Heart left ventricle (tissue), 16 donors: ENCODE measurements around the gene PLB1. TPM values are rescaled to one million over a fixed set of nuclear protein-coding genes. Genes with fewer than 3 reads are reported as not detected.

Source experiments
- ATAC-seq, 4 donors: fragments of 200-7000 bp; cut with Tn5 transposase; one replicate each; pipeline ENCODE4 v1.9.1; 2020 to 2022; ENCODE audit warnings: moderate library complexity in 4 of 4, mild to moderate bottlenecking in 3 of 4, moderate number of reproducible peaks in 1 of 4
- DNase-seq, 5 donors: peaks; one replicate each; pipeline ENCODE4 v3.0.0-alpha.2; 2020
- H3K27ac ChIP-seq, 12 donors: fragments of 200-600 bp; sonication (generic) in 4 of 12; one replicate each; pipeline versions ENCODE4 v1.5.0 to v1.8.0; 2016 to 2022; ENCODE audit warnings: mild to moderate bottlenecking in 2 of 12
- H3K27me3 ChIP-seq, 9 donors: fragments of 200-600 bp; sonication (generic) in 2 of 9; one replicate each; pipeline versions ENCODE4 v1.5.1 to v1.8.0; 2016 to 2022; ENCODE audit warnings: mild to moderate bottlenecking in 3 of 9
- H3K36me3 ChIP-seq, 9 donors: fragments of 200-600 bp; sonication (generic) in 2 of 9; one replicate each; pipeline versions ENCODE4 v1.5.0 to v1.8.0; 2018 to 2022; ENCODE audit warnings: mild to moderate bottlenecking in 2 of 9
- H3K4me1 ChIP-seq, 12 donors: fragments of 200-600 bp; sonication (generic) in 4 of 12; one replicate each; pipeline versions ENCODE4 v1.5.0 to v1.8.0; 2016 to 2022; ENCODE audit warnings: mild to moderate bottlenecking in 3 of 12
- H3K4me3 ChIP-seq, 12 donors: fragments of 200-600 bp; sonication (generic) in 4 of 12; one replicate each; pipeline versions ENCODE4 v1.5.0 to v1.8.0; 2017 to 2022; ENCODE audit warnings: mild to moderate bottlenecking in 9 of 12, moderate library complexity in 4 of 12
- H3K9me3 ChIP-seq, 12 donors: fragments of 200-600 bp; sonication (generic) in 4 of 12; one replicate each; pipeline versions ENCODE4 v1.5.0 to v1.8.0; 2016 to 2022; ENCODE audit warnings: mild to moderate bottlenecking in 1 of 12
- CTCF ChIP-seq, 12 donors: fragments of 200-600 bp; sonication (generic) in 4 of 12; IDR thresholded peaks; one replicate each; pipeline versions ENCODE4 v1.5.0 to v1.8.0; 2018 to 2022; ENCODE audit warnings: antibody characterized with exemption in 12 of 12, mild to moderate bottlenecking in 5 of 12
- POLR2A ChIP-seq, 2 donors: fragments of 450-650 bp; IDR thresholded peaks; one replicate each; pipeline ENCODE4 v1.6.1; 2017; ENCODE audit warnings: antibody characterized with exemption in 2 of 2, mild to moderate bottlenecking in 2 of 2, moderate library complexity in 2 of 2
- WGBS, 4 donors: extraction: QIAGEN DNeasy Blood & Tissue Kit in 2 of 4; methylation state at CpG; one replicate each; pipeline versions ENCODE4 v1.1.5 to v1.1.7; 2013 to 2018; 5-methylcytosine and 5-hydroxymethylcytosine counted together
- intact Hi-C, 10 donors: fragments of 100-400 bp; cut with DNase I; formaldehyde crosslinking; loops; one replicate each; pipeline versions ENCODE4 v1.11.1 to v1.14.2; 2022
- polyA plus RNA-seq, 2 donors: library from polyadenylated mRNA; stranded (reverse); fragments of 200-250 nt; gene quantifications; one replicate each; pipeline ENCODE4 v1.2.3, GENCODE V29; 2013
- total RNA-seq, 9 donors: library from RNA; depleted of rRNA in 2 of 9; stranded (reverse); fragments of >200 nt in 2 of 9; fragmentation: NEBNext Ultra II Directional in 3 of 9; extraction: Animal tissue kit (Norgen Biotek cat#: 25700) in 3 of 9; gene quantifications; one replicate each; pipeline versions ENCODE4 v1.1.0 to v1.2.4, GENCODE V29; 2016 to 2023
- donor health status: ischemic (EF 13 %, LVEDD 7.1; RV severe dilation, severe dysfunction).
- donor health status: healthy with polysubstance abuse.
- donor health status: DM: no; HTN: yes; CAD: no.
- donor health status: DM: no; HTN: no; CAD: no.
- donor health status: ischemic (EF 25% LVEDD 6.9; RV normal size, moderate dysfunction).
- donor health status: ischemic (EF 25% LVEDD 5.7; RV mildly dilated, moderate dysfunction).
- donor health status: healthy.
- donor health status: DM: yes; HTN: yes; CAD: no.
- donor health status: ischemic (EF 35%, LVEDD 5.7; RV mildly dilated, moderate dysfunction).
- donor health status: nonischemic (EF 11% LVEDD 7.7; RV severe dilation, severe dysfunction).
- donor health status: DM: yes; HTN: yes; CAD: no.
- donor health status: PGD.
- donor health status: ischemic (EF 29% LVEDD 5.4; RV normal size, mild dysfunction).
- donor health status: nonischemic (EF 23%, LVEDD 6.1; RV moderate dilation, normal function).

The PLB1 gene
- total and polyA plus RNA-seq, 11 donors = 0.35 to 5.5 (median 1.3) TPM

GRCh38 chr2:28613633-28614501 is 118.0 kb downstream of the PLB1 start:
- Histone ChIP-seq H3K4me3 (no peak overlapping the region), H3K4me1 (peaks cover 0 to 12% (median 0%) of the 10 kb centered on the region in 12 donors), H3K27ac (no peak overlapping the region), H3K36me3 (peaks cover 0 to 7% (median 0%) of the 10 kb centered on the region in 9 donors), H3K9me3 (no peaks in the 10 kb centered on the region), H3K27me3 (no peaks in the 10 kb centered on the region)
- DNase-seq (peak in 1 of 5 donors; percentile 13), ATAC-seq (no peak)
- intact Hi-C loops = loop anchor here in 1 of 10 donors (5.0 kb wide), 1 partner anchor 138 kb away; the partner anchor contains the start of gene PPP1CB
- TF ChIP-seq POLR2A (IDR thresholded peaks at IDR 0.05) (no peak), CTCF (IDR thresholded peaks at IDR 0.05) (no peak)
- 58 to 71% (median 69%) methylated on average over 11 of the region's 11 CpGs for WGBS, 4 donors

- ATAC-seq = no peak
- Histone ChIP-seq H3K27ac (no peak overlapping the region), H3K27me3 (no peaks in the 10 kb centered on the region), H3K9me3 (no peaks in the 10 kb centered on the region), H3K36me3 (peaks cover 0 to 7% (median 0%) of the 10 kb centered on the region in 9 donors), H3K4me3 (no peak overlapping the region), H3K4me1 (peaks cover 0 to 18% (median 7%) of the 10 kb centered on the region in 12 donors)
- intact Hi-C loops = no loop called here
- WGBS, 4 donors = 91 to 96% (median 92%) methylated on average over 6 of the region's 6 CpGs
- TF ChIP-seq CTCF (IDR thresholded peaks at IDR 0.05) = no peak
- no peak for TF ChIP-seq POLR2A (IDR thresholded peaks at IDR 0.05)
- DNase-seq = no peak
Observed at GRCh38 chr2:28615706-28616105, 119.8 kb downstream of the PLB1 start.

GRCh38 chr2:28616396-28616999 is 120.6 kb downstream of the PLB1 start:
- H3K9me3 ChIP-seq = no peaks in the 10 kb centered on the region
- intact Hi-C loops = no loop called here
- no peaks in the 10 kb centered on the region for H3K27me3 ChIP-seq
- TF ChIP-seq POLR2A (IDR thresholded peaks at IDR 0.05) = no peak
- no peak overlapping the region for H3K27ac ChIP-seq
- peaks cover 0 to 7% (median 0%) of the 10 kb centered on the region in 9 donors for H3K36me3 ChIP-seq
- 80 to 91% (median 84%) methylated on average over 3 of the region's 3 CpGs for WGBS, 4 donors
- H3K4me3 ChIP-seq = no peak overlapping the region
- ATAC-seq = no peak
- DNase-seq = no peak
- peaks cover 0 to 26% (median 14%) of the 10 kb centered on the region in 12 donors for H3K4me1 ChIP-seq

- no peak for ATAC-seq
- peak in 1 of 5 donors; percentile 12 for DNase-seq
- H3K36me3 ChIP-seq = peaks cover 0 to 7% (median 0%) of the 10 kb centered on the region in 9 donors
- TF ChIP-seq POLR2A (IDR thresholded peaks at IDR 0.05) (no peak), CTCF (IDR thresholded peaks at IDR 0.05) (no peak)
- H3K4me3 ChIP-seq = no peak overlapping the region
- no peak overlapping the region for H3K27ac ChIP-seq
- H3K9me3 ChIP-seq = no peaks in the 10 kb centered on the region
- intact Hi-C loops = no loop called here
- 82 to 94% (median 88%) methylated on average over 3 of the region's 3 CpGs for WGBS, 4 donors
- H3K4me1 ChIP-seq = peaks cover 0 to 36% (median 20%) of the 10 kb centered on the region in 12 donors
- no peaks in the 10 kb centered on the region for H3K27me3 ChIP-seq
Observed at GRCh38 chr2:28617502-28618184, 121.8 kb downstream of the PLB1 start.
